ENCODE measurements around the gene CYTH3. TPM values are rescaled to one million over a fixed set of nuclear protein-coding genes. Genes with fewer than 3 reads are reported as not detected.

The CYTH3 gene
- total and polyA plus RNA-seq, 2 of the 8 experiments (the other 6 are each of a cell fraction or from before 2014, with no cell fraction given) = 10.3 to 11.9 TPM

GRCh38 chr7:6171532-6172223 lies 100.7 kb downstream of the CYTH3 start:
- WGBS, 2 experiments (ENCODE audit: extremely low coverage in 1 of 2, insufficient coverage in 1 of 2, insufficient read length in 1 of 2, insufficient replicate concordance in 2 of 2, low coverage in 1 of 2, low lambda C conversion rate in 2 of 2, missing lambda C conversion rate in 1 of 2) = 51% methylated on average over 18 of the region's 22 CpGs; no CpG with 5 or more reads in 1 of the 2 experiments
- peak overlapping the region in 1 of 4 experiments; percentile 30; a peak in 3 of 7 replicates for H3K9ac ChIP-seq (replicated peaks in 1 of 4; ENCODE audit: extremely low read depth in 1 of 4, low read depth in 3 of 4, low read length in 3 of 4)
- TF ChIP-seq RAD21 (IDR thresholded peaks at IDR 0.05 in 1 of 2, conservative IDR thresholded peaks at IDR 0.05 in 1 of 2; ENCODE audit: low read depth in 2 of 2, low read length in 2 of 2) (no peak; a peak in 1 of 4 replicates), TEAD4 (IDR thresholded peaks at IDR 0.05; ENCODE audit: low read depth, low read length) (peak; percentile 10; the same call in 1 of the 2 replicates), SUZ12 (IDR thresholded peaks at IDR 0.05; ENCODE audit: low read length) (no peak), EGR1 (IDR thresholded peaks at IDR 0.05; ENCODE audit: borderline replicate concordance, low read depth, low read length) (peak; percentile 77; the same call in 1 of the 2 replicates), CTBP2 (IDR thresholded peaks at IDR 0.05; ENCODE audit: borderline replicate concordance, insufficient read depth, insufficient read length, low read length) (no peak), NRF1 (IDR thresholded peaks at IDR 0.05; ENCODE audit: low read depth, low read length) (no peak), POLR2AphosphoS5 (IDR thresholded peaks at IDR 0.05; ENCODE audit: low read depth, low read length) (peak; percentile 22; the same call in 1 of the 2 replicates), EZH2 (IDR thresholded peaks at IDR 0.05; ENCODE audit: low read depth, low read length, severe bottlenecking) (no peak), MAX (IDR thresholded peaks at IDR 0.05) (peak; percentile 64), GABPA (IDR thresholded peaks at IDR 0.05; ENCODE audit: borderline replicate concordance, insufficient read depth, low read length) (no peak)

More at GRCh38 chr7:6171532-6172223, 100.7 kb downstream of the CYTH3 start:
- Histone ChIP-seq H3K14ac (ENCODE audit: insufficient read length) (no peak overlapping the region), H3K4me3 (ENCODE audit: extremely low read depth in 1 of 4, insufficient read depth in 2 of 4, low read depth in 3 of 4, low read length in 4 of 4) (peak overlapping the region in 1 of 4 experiments; percentile 9; a peak in 1 of 8 replicates), H3K56ac (replicated peaks; ENCODE audit: insufficient read length, low read depth, low read length) (no peak overlapping the region), H2BK20ac (ENCODE audit: low read length) (no peak overlapping the region), H3K4me2 (ENCODE audit: insufficient read depth in 1 of 2, low read depth in 2 of 2, low read length in 2 of 2) (peak overlapping the region; percentile 25 to 55), H3K4me1 (replicated peaks in 1 of 4; ENCODE audit: control insufficient read depth in 3 of 4, insufficient read depth in 4 of 4, low read length in 3 of 4) (peaks cover 0 to 20% (median 12%) of the 10 kb centered on the region in 4 experiments; a peak in 5 of 7 replicates), H2AFZ (ENCODE audit: low read length) (peak overlapping the region; percentile 8; the same call in 1 of the 2 replicates), H3K18ac (ENCODE audit: extremely low read depth, low read length) (peak overlapping the region; percentile 87; the same call in 1 of the 2 replicates), H3K27ac (ENCODE audit: low read depth, low read length) (0 out of 2 replicates have a peak overlapping the region, but pooled peaks have one; percentile 28), H2BK12ac (ENCODE audit: low read depth, low read length) (no peak overlapping the region), H4K8ac (ENCODE audit: extremely low read depth, insufficient read depth, low read length) (peak overlapping the region; percentile 88), H3K9me3 (ENCODE audit: insufficient read depth in 2 of 2, low read depth in 1 of 2, low read length in 1 of 2) (no peaks in the 10 kb centered on the region), H2BK120ac (replicated peaks; ENCODE audit: low read depth, low read length) (no peak overlapping the region), H3K79me1 (ENCODE audit: low read depth, low read length) (no peaks in the 10 kb centered on the region), H3K79me2 (ENCODE audit: control insufficient read depth in 1 of 2, insufficient read depth in 2 of 2, low read length in 2 of 2) (no peaks in the 10 kb centered on the region), H3K27me3 (replicated peaks in 1 of 4; ENCODE audit: control insufficient read depth in 3 of 4, extremely low read depth in 1 of 4, insufficient read depth in 3 of 4, low read length in 3 of 4) (no peaks in the 10 kb centered on the region), H2BK5ac (ENCODE audit: low read depth, low read length) (peak overlapping the region; percentile 87), H2BK15ac (ENCODE audit: low read length) (peak overlapping the region; percentile 81; the same call in 1 of the 2 replicates), H4K20me1 (replicated peaks in 1 of 2; ENCODE audit: control insufficient read depth in 1 of 2, insufficient read depth in 2 of 2, low read length in 2 of 2) (peaks cover 0 to 1% of the 10 kb centered on the region in 2 experiments), H4K91ac (replicated peaks; ENCODE audit: insufficient read length, low read length) (no peak overlapping the region), H3K23me2 (ENCODE audit: low read depth, low read length) (no peaks in the 10 kb centered on the region), H3K4ac (replicated peaks; ENCODE audit: insufficient read length, low read depth, low read length) (no peak overlapping the region), H3K36me3 (ENCODE audit: control insufficient read depth in 2 of 4, insufficient read depth in 4 of 4, low read length in 3 of 4) (peaks cover 0 to 6% (median 0%) of the 10 kb centered on the region in 4 experiments; a peak in 2 of 8 replicates), H4K5ac (ENCODE audit: insufficient read length, low read depth, low read length) (no peak overlapping the region), H3K23ac (ENCODE audit: insufficient read length) (no peak overlapping the region), H2AK5ac (ENCODE audit: low read depth, low read length) (peak overlapping the region; percentile 2; the same call in 1 of the 2 replicates)
- POLR2A ChIA-PET (ENCODE audit: partially characterized antibody) = interaction anchor here (0.6 to 1.1 kb wide), 2 partner anchors 12 to 157 kb away, joined by 3 read pairs; no protein-coding TSS in a partner anchor
- FAIRE-seq = no peak
- peak; percentile 38 to 83 for DNase-seq (ENCODE audit: low read depth in 1 of 2, low spot score in 2 of 2)
- CTCF ChIA-PET (ENCODE audit: partially characterized antibody) = interaction anchor here (0.6 to 3.0 kb wide), 9 partner anchors 7 to 315 kb away, joined by 3 to 18 read pairs (median 4); no protein-coding TSS in a partner anchor

Measured in H1 (cell line).